Hepatocyte (in vitro differentiated cells): ENCODE measurements around the gene IFT43. TPM values are rescaled to one million over a fixed set of nuclear protein-coding genes. Genes with fewer than 3 reads are reported as not detected.

ENCODE experiments used
- DNase-seq: peaks from one replicate; pipeline ENCODE4 v3.0.0-alpha.2; 2016; ENCODE audit warnings: low spot score
- H2AFZ ChIP-seq: fragments of 200-600 bp; sonication (generic); 2 replicates; pipeline ENCODE4 v1.6.0; 2016; ENCODE audit warnings: antibody characterized with exemption, mild to moderate bottlenecking
- H3K27ac ChIP-seq: fragments of 200-600 bp; sonication (generic); 2 replicates; pipeline ENCODE4 v1.5.1; 2016; ENCODE audit warnings: mild to moderate bottlenecking
- H3K27me3 ChIP-seq: fragments of 200-600 bp; sonication (generic); 2 replicates; pipeline ENCODE4 v1.6.1; 2016
- H3K36me3 ChIP-seq: fragments of 200-600 bp; sonication (generic); replicated peaks from 2 replicates; pipeline ENCODE4 v1.5.1; 2016; ENCODE audit warnings: low read depth; ENCODE audit not compliant: insufficient read depth
- H3K4me1 ChIP-seq: fragments of 200-600 bp; sonication (generic); 2 replicates; pipeline ENCODE4 v1.5.1; 2016; ENCODE audit warnings: mild to moderate bottlenecking, moderate library complexity; ENCODE audit not compliant: insufficient read depth
- H3K4me2 ChIP-seq: fragments of 200-600 bp; sonication (generic); 2 replicates; pipeline ENCODE4 v1.6.0; 2016
- H3K4me3 ChIP-seq: fragments of 200-600 bp; sonication (generic); 2 replicates; pipeline ENCODE4 v1.5.1; 2016; ENCODE audit warnings: mild to moderate bottlenecking
- H3K79me2 ChIP-seq: fragments of 200-600 bp; sonication (generic); 2 replicates; pipeline ENCODE4 v1.6.0; 2017; ENCODE audit warnings: mild to moderate bottlenecking
- H3K9me2 ChIP-seq: fragments of 200-600 bp; sonication (generic); replicated peaks from 2 replicates; pipeline ENCODE4 v1.6.0; 2017; ENCODE audit warnings: mild to moderate bottlenecking; ENCODE audit not compliant: insufficient read depth
- H3K9me3 ChIP-seq: fragments of 200-600 bp; sonication (generic); 2 replicates; pipeline ENCODE4 v1.5.1; 2016; ENCODE audit warnings: low read depth, mild to moderate bottlenecking
- H4K20me1 ChIP-seq: fragments of 200-600 bp; sonication (generic); 2 replicates; pipeline ENCODE4 v1.6.0; 2016; ENCODE audit warnings: mild to moderate bottlenecking; ENCODE audit not compliant: insufficient read depth, poor library complexity, severe bottlenecking
- EZH2 ChIP-seq: fragments of 200-600 bp; sonication (generic); IDR thresholded peaks from 2 replicates; pipeline ENCODE4 v1.6.1; 2016; ENCODE audit warnings: antibody characterized with exemption, mild to moderate bottlenecking, borderline replicate concordance
- EZH2phosphoT487 ChIP-seq: fragments of 200-600 bp; sonication (generic); IDR thresholded peaks from one replicate; pipeline ENCODE4 v1.6.1; 2018; ENCODE audit warnings: antibody characterized with exemption, mild to moderate bottlenecking, low read depth, moderate library complexity; ENCODE audit not compliant: unreplicated experiment, severe bottlenecking
- WGBS: methylation state at CpG from one replicate; pipeline ENCODE4 v1.1.6; 2016; ENCODE audit warnings: low lambda C conversion rate; ENCODE audit errors: missing lambda C conversion rate; 5-methylcytosine and 5-hydroxymethylcytosine counted together
- polyA plus RNA-seq: library from polyadenylated mRNA; unstranded; fragments of >200 nt; fragmentation: Nextera tagmentation; extraction: Ambion mirVana; gene quantifications from 2 replicates; pipeline ENCODE4 v1.2.1, GENCODE V29; 2016
- total RNA-seq: library from RNA; depleted of rRNA; stranded (reverse); fragments of >200 nt; gene quantifications from 2 replicates; pipeline ENCODE4 v1.2.3, GENCODE V29; 2014
- TF ChIP-seq, protein P1 (sequence below): fragments of 200-600 bp; sonication (generic); IDR thresholded peaks from 2 replicates; pipeline ENCODE4 v1.5.1; 2016; ENCODE audit warnings: antibody characterized with exemption, mild to moderate bottlenecking; ENCODE audit not compliant: poor library complexity

IFT43 gene
- total and polyA plus RNA-seq, 2 experiments from 2014 or later: 31.9 to 43.2 TPM

DNA sequence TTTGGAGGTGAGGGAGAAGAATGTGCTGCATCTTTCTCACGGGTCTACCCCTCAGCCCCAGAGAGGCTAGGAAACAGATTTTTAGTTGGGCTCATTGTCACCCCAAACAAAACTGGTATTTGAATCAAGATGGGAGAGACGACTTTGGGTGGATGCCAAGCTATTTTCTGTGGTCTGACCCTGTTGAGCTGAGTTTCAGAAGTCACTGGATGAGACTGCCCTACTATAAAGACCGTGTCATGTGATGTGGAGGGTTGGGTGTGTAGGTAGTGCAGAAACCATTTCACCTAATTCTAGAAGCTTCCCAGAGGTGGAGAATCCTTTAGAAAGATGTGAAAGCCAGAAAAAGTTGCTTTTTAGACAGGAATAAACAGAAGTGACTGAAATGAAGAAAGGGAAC, 60.2 kb downstream of the IFT43 start:
- Histone ChIP-seq H4K20me1 (no peaks in the 10 kb centered on the region), H3K36me3 (no peaks in the 10 kb centered on the region), H3K9me3 (no peaks in the 10 kb centered on the region), H3K27ac (no peak overlapping the region), H3K9me2 (no peaks in the 10 kb centered on the region), H3K79me2 (no peaks in the 10 kb centered on the region), H3K4me1 (no peaks in the 10 kb centered on the region), H3K27me3 (no peaks in the 10 kb centered on the region), H2AFZ (no peak overlapping the region), H3K4me2 (no peak overlapping the region), H3K4me3 (no peak overlapping the region)
- whole genome bisulfite sequencing: 86% methylated on average over 3 of the region's 3 CpGs
- DNase-seq: no peak
- TF ChIP-seq EZH2 (no peak), EZH2phosphoT487 (no peak)
- TF ChIP-seq, protein P1, sequence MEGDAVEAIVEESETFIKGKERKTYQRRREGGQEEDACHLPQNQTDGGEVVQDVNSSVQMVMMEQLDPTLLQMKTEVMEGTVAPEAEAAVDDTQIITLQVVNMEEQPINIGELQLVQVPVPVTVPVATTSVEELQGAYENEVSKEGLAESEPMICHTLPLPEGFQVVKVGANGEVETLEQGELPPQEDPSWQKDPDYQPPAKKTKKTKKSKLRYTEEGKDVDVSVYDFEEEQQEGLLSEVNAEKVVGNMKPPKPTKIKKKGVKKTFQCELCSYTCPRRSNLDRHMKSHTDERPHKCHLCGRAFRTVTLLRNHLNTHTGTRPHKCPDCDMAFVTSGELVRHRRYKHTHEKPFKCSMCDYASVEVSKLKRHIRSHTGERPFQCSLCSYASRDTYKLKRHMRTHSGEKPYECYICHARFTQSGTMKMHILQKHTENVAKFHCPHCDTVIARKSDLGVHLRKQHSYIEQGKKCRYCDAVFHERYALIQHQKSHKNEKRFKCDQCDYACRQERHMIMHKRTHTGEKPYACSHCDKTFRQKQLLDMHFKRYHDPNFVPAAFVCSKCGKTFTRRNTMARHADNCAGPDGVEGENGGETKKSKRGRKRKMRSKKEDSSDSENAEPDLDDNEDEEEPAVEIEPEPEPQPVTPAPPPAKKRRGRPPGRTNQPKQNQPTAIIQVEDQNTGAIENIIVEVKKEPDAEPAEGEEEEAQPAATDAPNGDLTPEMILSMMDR: no peak

DNA sequence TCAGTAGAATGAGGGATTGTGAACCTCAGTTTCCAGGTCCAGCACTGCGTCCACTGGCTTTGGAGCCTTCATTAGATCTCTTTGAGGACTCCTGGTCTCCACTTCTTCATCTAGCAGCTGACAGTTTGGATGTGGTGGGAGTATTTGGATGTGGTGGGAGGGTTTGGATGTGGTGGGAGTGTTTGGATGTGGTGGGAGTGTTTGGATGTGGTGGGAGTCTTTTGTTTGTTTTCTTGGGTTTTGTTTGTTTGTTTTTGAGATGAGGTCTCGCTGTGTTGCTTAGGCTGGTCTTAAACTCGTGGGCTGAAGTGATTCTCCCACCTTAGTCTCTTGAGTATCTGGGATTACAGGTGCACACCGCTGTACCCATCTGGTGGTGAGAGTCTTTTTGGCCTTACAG, 64.7 kb downstream of the IFT43 start:
- no peak overlapping the region for H3K4me2 ChIP-seq
- 89% methylated on average over 4 of the region's 4 CpGs for WGBS
- H3K27me3 ChIP-seq: no peaks in the 10 kb centered on the region

DNA sequence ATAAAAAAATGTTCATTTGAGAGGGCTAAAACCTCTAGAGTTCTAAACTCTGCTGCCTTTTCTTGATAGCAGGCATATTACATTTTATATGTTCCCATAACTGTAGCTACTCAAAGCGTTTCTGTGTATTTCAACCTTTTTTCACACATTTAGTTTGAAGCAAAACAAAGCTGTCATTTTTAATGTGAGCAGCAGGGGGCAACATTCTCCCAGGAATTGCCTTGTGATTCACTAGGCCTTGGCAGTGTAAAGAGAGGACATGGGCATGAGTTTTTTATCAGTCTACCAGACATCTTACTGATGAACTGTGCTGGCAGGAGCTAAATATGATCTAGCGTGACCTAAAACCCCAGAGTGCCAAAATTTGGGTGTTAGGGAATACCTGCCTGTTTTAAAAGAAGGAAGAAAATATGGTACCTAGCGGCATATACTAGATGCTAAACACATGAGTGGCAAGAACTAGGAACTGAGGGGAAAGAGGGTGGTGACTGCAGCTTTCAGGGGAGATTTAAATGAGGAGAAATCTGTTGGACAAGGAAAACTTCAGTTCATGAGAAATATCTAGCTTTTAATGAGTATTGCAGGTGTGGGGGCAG, 65.3 kb downstream of the IFT43 start:
- TF ChIP-seq, protein P1: peak; percentile 85
- no peak for TF ChIP-seq EZH2phosphoT487
- Histone ChIP-seq H3K27me3 (no peaks in the 10 kb centered on the region), H4K20me1 (no peaks in the 10 kb centered on the region), H3K27ac (no peak overlapping the region), H2AFZ (no peak overlapping the region), H3K9me2 (no peaks in the 10 kb centered on the region), H3K4me1 (no peaks in the 10 kb centered on the region), H3K79me2 (no peaks in the 10 kb centered on the region), H3K4me3 (no peak overlapping the region), H3K4me2 (no peak overlapping the region), H3K9me3 (no peaks in the 10 kb centered on the region), H3K36me3 (no peaks in the 10 kb centered on the region)
- 47% methylated on average over 3 of the region's 3 CpGs for WGBS
- peak; percentile 79 for DNase-seq

More for the DNA sequence above, 64.7 kb downstream of the IFT43 start:
- Histone ChIP-seq H3K9me2 (no peaks in the 10 kb centered on the region), H2AFZ (no peak overlapping the region), H3K9me3 (no peaks in the 10 kb centered on the region), H3K36me3 (no peaks in the 10 kb centered on the region), H3K79me2 (no peaks in the 10 kb centered on the region), H3K4me3 (no peak overlapping the region), H3K4me1 (no peaks in the 10 kb centered on the region), H3K27ac (no peak overlapping the region), H4K20me1 (no peaks in the 10 kb centered on the region)
- no peak for DNase-seq
- TF ChIP-seq, protein P1: no peak
- TF ChIP-seq EZH2 (no peak), EZH2phosphoT487 (no peak)
